ENCODE results near the gene DHODH. TPM values are rescaled to one million over a fixed set of nuclear protein-coding genes. Genes with fewer than 3 reads are reported as not detected.

The DHODH gene
- total and polyA plus RNA-seq, 2 of the 8 experiments (the other 6 are each of a cell fraction or from before 2014, with no cell fraction given), result 9.1 to 19.4 TPM

DNA sequence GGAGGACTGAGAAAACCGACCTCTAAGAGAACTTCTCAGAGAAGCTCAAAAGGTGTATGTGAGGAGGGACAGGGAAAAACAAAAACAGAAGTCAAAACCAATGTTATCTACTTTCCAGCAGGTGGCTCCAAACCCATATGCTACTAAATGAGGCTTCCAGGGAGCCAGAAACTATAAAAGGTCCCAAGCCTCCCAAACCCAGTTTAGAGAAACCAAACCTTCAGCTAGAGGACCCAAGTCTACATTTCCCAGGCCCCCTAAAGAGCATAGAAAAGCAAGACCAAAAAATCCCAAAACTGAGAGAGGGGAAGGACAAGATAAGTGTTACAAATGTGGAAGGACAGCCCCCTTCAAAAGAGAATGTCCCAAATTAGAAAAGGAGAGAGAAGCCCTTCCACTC is 58.2 kb downstream of the DHODH start:
- ChIA-PET POLR2A (ENCODE audit: partially characterized antibody) (interaction anchor here (0.7 to 0.9 kb wide), 3 partner anchors 11 to 30 kb away, joined by 3 to 4 read pairs (median 3); no protein-coding TSS in a partner anchor), CTCF (ENCODE audit: partially characterized antibody) (interaction anchor here (0.6 to 3.8 kb wide), 17 partner anchors 12 to 379 kb away, joined by 3 to 108 read pairs (median 4); partner anchors contain the start of genes DHX38, HP and TXNL4B)

More for the DNA sequence above, 58.2 kb downstream of the DHODH start:
- Histone ChIP-seq H3K4me2 (ENCODE audit: insufficient read depth in 1 of 2, low read depth in 2 of 2, low read length in 2 of 2) (no peak overlapping the region), H4K5ac (ENCODE audit: insufficient read length, low read depth, low read length) (no peak overlapping the region), H2BK15ac (ENCODE audit: low read length) (no peak overlapping the region), H3K18ac (ENCODE audit: extremely low read depth, low read length) (no peak overlapping the region), H3K23ac (ENCODE audit: insufficient read length) (no peak overlapping the region), H3K4me3 (ENCODE audit: extremely low read depth in 1 of 4, insufficient read depth in 2 of 4, low read depth in 3 of 4, low read length in 4 of 4) (no peak overlapping the region), H3K56ac (replicated peaks; ENCODE audit: insufficient read length, low read depth, low read length) (no peak overlapping the region), H3K23me2 (ENCODE audit: low read depth, low read length) (no peaks in the 10 kb centered on the region), H4K8ac (ENCODE audit: extremely low read depth, insufficient read depth, low read length) (no peak overlapping the region), H3K9me3 (ENCODE audit: insufficient read depth in 2 of 2, low read depth in 1 of 2, low read length in 1 of 2) (no peaks in the 10 kb centered on the region), H3K27me3 (replicated peaks in 1 of 4; ENCODE audit: control insufficient read depth in 3 of 4, extremely low read depth in 1 of 4, insufficient read depth in 3 of 4, low read length in 3 of 4) (no peaks in the 10 kb centered on the region), H3K36me3 (ENCODE audit: control insufficient read depth in 2 of 4, insufficient read depth in 4 of 4, low read length in 3 of 4) (no peaks in the 10 kb centered on the region), H3K79me2 (ENCODE audit: control insufficient read depth in 1 of 2, insufficient read depth in 2 of 2, low read length in 2 of 2) (no peaks in the 10 kb centered on the region), H3K79me1 (ENCODE audit: low read depth, low read length) (no peaks in the 10 kb centered on the region), H2BK5ac (ENCODE audit: low read depth, low read length) (no peak overlapping the region), H4K91ac (replicated peaks; ENCODE audit: insufficient read length, low read length) (no peak overlapping the region), H3K27ac (ENCODE audit: low read depth, low read length) (no peak overlapping the region), H3K4me1 (replicated peaks in 1 of 4; ENCODE audit: control insufficient read depth in 3 of 4, insufficient read depth in 4 of 4, low read length in 3 of 4) (no peaks in the 10 kb centered on the region), H2AK5ac (ENCODE audit: low read depth, low read length) (no peak overlapping the region), H2AFZ (ENCODE audit: low read length) (no peak overlapping the region), H3K14ac (ENCODE audit: insufficient read length) (no peak overlapping the region), H3K4ac (replicated peaks; ENCODE audit: insufficient read length, low read depth, low read length) (no peak overlapping the region), H2BK20ac (ENCODE audit: low read length) (no peak overlapping the region), H4K20me1 (replicated peaks in 1 of 2; ENCODE audit: control insufficient read depth in 1 of 2, insufficient read depth in 2 of 2, low read length in 2 of 2) (no peaks in the 10 kb centered on the region), H2BK12ac (ENCODE audit: low read depth, low read length) (no peak overlapping the region), H3K9ac (replicated peaks in 1 of 4; ENCODE audit: extremely low read depth in 1 of 4, low read depth in 3 of 4, low read length in 3 of 4) (no peak overlapping the region), H2BK120ac (replicated peaks; ENCODE audit: low read depth, low read length) (no peak overlapping the region)
- TF ChIP-seq, protein P1, sequence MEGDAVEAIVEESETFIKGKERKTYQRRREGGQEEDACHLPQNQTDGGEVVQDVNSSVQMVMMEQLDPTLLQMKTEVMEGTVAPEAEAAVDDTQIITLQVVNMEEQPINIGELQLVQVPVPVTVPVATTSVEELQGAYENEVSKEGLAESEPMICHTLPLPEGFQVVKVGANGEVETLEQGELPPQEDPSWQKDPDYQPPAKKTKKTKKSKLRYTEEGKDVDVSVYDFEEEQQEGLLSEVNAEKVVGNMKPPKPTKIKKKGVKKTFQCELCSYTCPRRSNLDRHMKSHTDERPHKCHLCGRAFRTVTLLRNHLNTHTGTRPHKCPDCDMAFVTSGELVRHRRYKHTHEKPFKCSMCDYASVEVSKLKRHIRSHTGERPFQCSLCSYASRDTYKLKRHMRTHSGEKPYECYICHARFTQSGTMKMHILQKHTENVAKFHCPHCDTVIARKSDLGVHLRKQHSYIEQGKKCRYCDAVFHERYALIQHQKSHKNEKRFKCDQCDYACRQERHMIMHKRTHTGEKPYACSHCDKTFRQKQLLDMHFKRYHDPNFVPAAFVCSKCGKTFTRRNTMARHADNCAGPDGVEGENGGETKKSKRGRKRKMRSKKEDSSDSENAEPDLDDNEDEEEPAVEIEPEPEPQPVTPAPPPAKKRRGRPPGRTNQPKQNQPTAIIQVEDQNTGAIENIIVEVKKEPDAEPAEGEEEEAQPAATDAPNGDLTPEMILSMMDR (IDR thresholded peaks at IDR 0.05; ENCODE audit: control extremely low read depth in 1 of 3, insufficient read depth in 1 of 3, low read depth in 1 of 3, low read length in 3 of 3), result peak in 2 of 3 experiments; percentile 61 to 73; a peak in 3 of 4 replicates
- peak; percentile 76 to 84 for TF ChIP-seq RAD21 (IDR thresholded peaks at IDR 0.05 in 1 of 2, conservative IDR thresholded peaks at IDR 0.05 in 1 of 2; ENCODE audit: low read depth in 2 of 2, low read length in 2 of 2)
- no peak for TF ChIP-seq EP300 (IDR thresholded peaks at IDR 0.05; ENCODE audit: borderline replicate concordance in 1 of 2, low read depth in 2 of 2, low read length in 2 of 2)
- TF ChIP-seq CBX5 (IDR thresholded peaks at IDR 0.05; ENCODE audit: low read depth, low read length), result no peak
- TF ChIP-seq BCL11A (IDR thresholded peaks at IDR 0.05; ENCODE audit: low read depth in 2 of 2, low read length in 2 of 2), result no peak
- TF ChIP-seq TAF1 (IDR thresholded peaks at IDR 0.05; ENCODE audit: low read depth, low read length), result no peak
- TF ChIP-seq CBX8 (IDR thresholded peaks at IDR 0.05; ENCODE audit: borderline replicate concordance, low read depth, low read length), result no peak
- WGBS, 2 experiments (ENCODE audit: extremely low coverage in 1 of 2, insufficient coverage in 1 of 2, insufficient read length in 1 of 2, insufficient replicate concordance in 2 of 2, low coverage in 1 of 2, low lambda C conversion rate in 2 of 2, missing lambda C conversion rate in 1 of 2), result 12% methylated on average over 1 of the region's 1 CpG; no CpG with 5 or more reads in 1 of the 2 experiments
- no peak for DNase-seq (ENCODE audit: low read depth in 1 of 2, low spot score in 2 of 2)
- FAIRE-seq, result no peak
